SK-N-SH treated with all-trans-retinoic acid at 6 μM for 48 hours (cell line): ENCODE measurements around the gene RPE.

ENCODE experiments used
- ESRRG ChIP-seq: fragments of 250-450 bp; sonication (Bioruptor Pico); IDR thresholded peaks from 2 replicates; pipeline ENCODE4 v1.6.1; 2021; ENCODE audit warnings: mild to moderate bottlenecking
- GLIS3 ChIP-seq: fragments of 250-450 bp; sonication (Bioruptor Pico); IDR thresholded peaks from 2 replicates; pipeline ENCODE4 v1.5.0; 2020; ENCODE audit warnings: mild to moderate bottlenecking, moderate library complexity
- ISL1 ChIP-seq: fragments of 250-450 bp; sonication (Bioruptor Pico); IDR thresholded peaks from 2 replicates; pipeline ENCODE4 v2.1.2; 2022; ENCODE audit warnings: mild to moderate bottlenecking, moderate library complexity
- OSR1 ChIP-seq: fragments of 250-450 bp; sonication (Bioruptor Pico); IDR thresholded peaks from 2 replicates; pipeline ENCODE4 v1.8.0; 2022; ENCODE audit warnings: moderate library complexity, mild to moderate bottlenecking, inconsistent platforms
- RARB ChIP-seq: fragments of 250-450 bp; sonication (Bioruptor Pico); IDR thresholded peaks from 2 replicates; pipeline ENCODE4 v1.8.0; 2021; ENCODE audit warnings: mild to moderate bottlenecking, moderate library complexity
- ZC3H10 ChIP-seq: fragments of 250-450 bp; sonication (Bioruptor Pico); IDR thresholded peaks from 2 replicates; pipeline ENCODE4 v1.5.1; 2021; ENCODE audit warnings: mild to moderate bottlenecking, moderate library complexity
- ZFP3 ChIP-seq: fragments of 250-450 bp; sonication (Bioruptor Pico); IDR thresholded peaks from 2 replicates; pipeline ENCODE4 v1.5.0; 2020; ENCODE audit warnings: mild to moderate bottlenecking, moderate library complexity
- ZFP30 ChIP-seq: fragments of 450-650 bp; formaldehyde crosslinking; IDR thresholded peaks from 2 replicates; pipeline ENCODE4 v1.5.0; 2022; ENCODE audit warnings: mild to moderate bottlenecking, moderate library complexity
- ZNF70 ChIP-seq: fragments of 450-650 bp; formaldehyde crosslinking; IDR thresholded peaks from 2 replicates; pipeline ENCODE4 v1.5.0; 2020; ENCODE audit warnings: mild to moderate bottlenecking, moderate library complexity
- TF ChIP-seq, protein P1 (sequence below): fragments of 250-450 bp; sonication (Bioruptor Pico); IDR thresholded peaks from 2 replicates; pipeline ENCODE4 v1.8.0; 2020; ENCODE audit warnings: mild to moderate bottlenecking, moderate library complexity, borderline replicate concordance
- TF ChIP-seq, protein P2 (sequence below): fragments of 250-450 bp; sonication (Bioruptor Pico); IDR thresholded peaks from 2 replicates; pipeline ENCODE4 v1.8.0; 2021; ENCODE audit warnings: low read depth, mild to moderate bottlenecking, moderate library complexity, borderline replicate concordance
- TF ChIP-seq, protein P3 (sequence below): fragments of 250-450 bp; sonication (Bioruptor Pico); IDR thresholded peaks from 2 replicates; pipeline ENCODE4 v1.5.1; 2021; ENCODE audit warnings: mild to moderate bottlenecking, moderate library complexity
- TF ChIP-seq, protein P4 (sequence below): fragments of 250-450 bp; sonication (Bioruptor Pico); IDR thresholded peaks from 2 replicates; pipeline ENCODE4 v1.5.0; 2020; ENCODE audit warnings: mild to moderate bottlenecking, moderate library complexity

DNA sequence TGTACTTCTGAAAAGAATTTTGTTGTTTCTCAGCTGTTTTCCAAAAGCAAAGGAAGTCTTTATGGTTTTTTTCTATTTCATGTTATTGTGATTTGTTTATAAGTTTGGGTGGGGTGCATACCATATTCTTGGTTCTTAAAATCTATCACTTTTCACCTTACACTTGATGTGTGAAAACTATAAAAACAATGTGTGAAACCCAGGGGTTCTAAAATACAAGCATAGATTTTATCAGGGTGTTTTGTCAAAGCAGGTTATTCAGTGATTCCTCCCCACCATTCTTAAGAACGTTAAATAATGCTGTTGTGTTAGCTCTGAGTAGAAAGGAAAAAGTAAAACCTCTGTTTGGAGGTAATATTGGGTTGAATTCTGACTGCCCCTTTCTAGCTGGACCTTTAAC is 17.7 kb downstream of the RPE start:
- TF ChIP-seq ZFP30 (CRISPR knock-in tag) (no peak), ESRRG (no peak), GLIS3 (CRISPR knock-in tag) (no peak), ISL1 (CRISPR knock-in tag) (no peak), ZFP3 (CRISPR knock-in tag) (no peak), ZNF70 (CRISPR knock-in tag) (no peak), RARB (CRISPR knock-in tag) (no peak), ZC3H10 (CRISPR knock-in tag) (no peak), OSR1 (no peak)
- TF ChIP-seq, protein P1, sequence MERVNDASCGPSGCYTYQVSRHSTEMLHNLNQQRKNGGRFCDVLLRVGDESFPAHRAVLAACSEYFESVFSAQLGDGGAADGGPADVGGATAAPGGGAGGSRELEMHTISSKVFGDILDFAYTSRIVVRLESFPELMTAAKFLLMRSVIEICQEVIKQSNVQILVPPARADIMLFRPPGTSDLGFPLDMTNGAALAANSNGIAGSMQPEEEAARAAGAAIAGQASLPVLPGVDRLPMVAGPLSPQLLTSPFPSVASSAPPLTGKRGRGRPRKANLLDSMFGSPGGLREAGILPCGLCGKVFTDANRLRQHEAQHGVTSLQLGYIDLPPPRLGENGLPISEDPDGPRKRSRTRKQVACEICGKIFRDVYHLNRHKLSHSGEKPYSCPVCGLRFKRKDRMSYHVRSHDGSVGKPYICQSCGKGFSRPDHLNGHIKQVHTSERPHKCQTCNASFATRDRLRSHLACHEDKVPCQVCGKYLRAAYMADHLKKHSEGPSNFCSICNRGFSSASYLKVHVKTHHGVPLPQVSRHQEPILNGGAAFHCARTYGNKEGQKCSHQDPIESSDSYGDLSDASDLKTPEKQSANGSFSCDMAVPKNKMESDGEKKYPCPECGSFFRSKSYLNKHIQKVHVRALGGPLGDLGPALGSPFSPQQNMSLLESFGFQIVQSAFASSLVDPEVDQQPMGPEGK (CRISPR knock-in tag), result no peak
- TF ChIP-seq, protein P2, sequence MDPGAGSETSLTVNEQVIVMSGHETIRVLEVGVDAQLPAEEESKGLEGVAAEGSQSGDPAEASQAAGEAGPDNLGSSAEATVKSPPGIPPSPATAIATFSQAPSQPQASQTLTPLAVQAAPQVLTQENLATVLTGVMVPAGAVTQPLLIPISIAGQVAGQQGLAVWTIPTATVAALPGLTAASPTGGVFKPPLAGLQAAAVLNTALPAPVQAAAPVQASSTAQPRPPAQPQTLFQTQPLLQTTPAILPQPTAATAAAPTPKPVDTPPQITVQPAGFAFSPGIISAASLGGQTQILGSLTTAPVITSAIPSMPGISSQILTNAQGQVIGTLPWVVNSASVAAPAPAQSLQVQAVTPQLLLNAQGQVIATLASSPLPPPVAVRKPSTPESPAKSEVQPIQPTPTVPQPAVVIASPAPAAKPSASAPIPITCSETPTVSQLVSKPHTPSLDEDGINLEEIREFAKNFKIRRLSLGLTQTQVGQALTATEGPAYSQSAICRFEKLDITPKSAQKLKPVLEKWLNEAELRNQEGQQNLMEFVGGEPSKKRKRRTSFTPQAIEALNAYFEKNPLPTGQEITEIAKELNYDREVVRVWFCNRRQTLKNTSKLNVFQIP, result no peak
- TF ChIP-seq, protein P3, sequence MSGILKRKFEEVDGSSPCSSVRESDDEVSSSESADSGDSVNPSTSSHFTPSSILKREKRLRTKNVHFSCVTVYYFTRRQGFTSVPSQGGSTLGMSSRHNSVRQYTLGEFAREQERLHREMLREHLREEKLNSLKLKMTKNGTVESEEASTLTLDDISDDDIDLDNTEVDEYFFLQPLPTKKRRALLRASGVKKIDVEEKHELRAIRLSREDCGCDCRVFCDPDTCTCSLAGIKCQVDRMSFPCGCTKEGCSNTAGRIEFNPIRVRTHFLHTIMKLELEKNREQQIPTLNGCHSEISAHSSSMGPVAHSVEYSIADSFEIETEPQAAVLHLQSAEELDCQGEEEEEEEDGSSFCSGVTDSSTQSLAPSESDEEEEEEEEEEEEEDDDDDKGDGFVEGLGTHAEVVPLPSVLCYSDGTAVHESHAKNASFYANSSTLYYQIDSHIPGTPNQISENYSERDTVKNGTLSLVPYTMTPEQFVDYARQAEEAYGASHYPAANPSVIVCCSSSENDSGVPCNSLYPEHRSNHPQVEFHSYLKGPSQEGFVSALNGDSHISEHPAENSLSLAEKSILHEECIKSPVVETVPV (CRISPR knock-in tag), result no peak
- TF ChIP-seq, protein P4, sequence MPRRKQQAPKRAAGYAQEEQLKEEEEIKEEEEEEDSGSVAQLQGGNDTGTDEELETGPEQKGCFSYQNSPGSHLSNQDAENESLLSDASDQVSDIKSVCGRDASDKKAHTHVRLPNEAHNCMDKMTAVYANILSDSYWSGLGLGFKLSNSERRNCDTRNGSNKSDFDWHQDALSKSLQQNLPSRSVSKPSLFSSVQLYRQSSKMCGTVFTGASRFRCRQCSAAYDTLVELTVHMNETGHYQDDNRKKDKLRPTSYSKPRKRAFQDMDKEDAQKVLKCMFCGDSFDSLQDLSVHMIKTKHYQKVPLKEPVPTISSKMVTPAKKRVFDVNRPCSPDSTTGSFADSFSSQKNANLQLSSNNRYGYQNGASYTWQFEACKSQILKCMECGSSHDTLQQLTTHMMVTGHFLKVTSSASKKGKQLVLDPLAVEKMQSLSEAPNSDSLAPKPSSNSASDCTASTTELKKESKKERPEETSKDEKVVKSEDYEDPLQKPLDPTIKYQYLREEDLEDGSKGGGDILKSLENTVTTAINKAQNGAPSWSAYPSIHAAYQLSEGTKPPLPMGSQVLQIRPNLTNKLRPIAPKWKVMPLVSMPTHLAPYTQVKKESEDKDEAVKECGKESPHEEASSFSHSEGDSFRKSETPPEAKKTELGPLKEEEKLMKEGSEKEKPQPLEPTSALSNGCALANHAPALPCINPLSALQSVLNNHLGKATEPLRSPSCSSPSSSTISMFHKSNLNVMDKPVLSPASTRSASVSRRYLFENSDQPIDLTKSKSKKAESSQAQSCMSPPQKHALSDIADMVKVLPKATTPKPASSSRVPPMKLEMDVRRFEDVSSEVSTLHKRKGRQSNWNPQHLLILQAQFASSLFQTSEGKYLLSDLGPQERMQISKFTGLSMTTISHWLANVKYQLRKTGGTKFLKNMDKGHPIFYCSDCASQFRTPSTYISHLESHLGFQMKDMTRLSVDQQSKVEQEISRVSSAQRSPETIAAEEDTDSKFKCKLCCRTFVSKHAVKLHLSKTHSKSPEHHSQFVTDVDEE (CRISPR knock-in tag), result no peak
